ENCODE measurements around the gene PHGDH.

DNA sequence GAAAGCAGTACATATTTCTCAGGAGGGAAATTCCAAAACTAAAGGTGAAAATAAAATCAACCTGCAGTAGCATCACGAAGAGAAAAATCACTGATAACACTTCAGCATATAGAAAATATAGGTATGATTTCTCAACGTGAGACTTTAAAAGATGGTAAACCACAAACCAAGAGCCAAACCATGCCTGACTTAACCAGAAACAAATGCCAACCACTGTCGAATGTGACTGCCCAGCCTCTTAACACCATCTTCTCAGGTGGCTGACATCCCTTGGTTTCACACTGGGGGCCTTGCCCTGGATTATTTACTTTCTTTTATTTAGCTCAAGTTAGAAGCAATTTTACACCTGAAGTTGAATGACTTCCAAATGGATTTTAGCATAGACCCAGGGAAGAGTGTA lies 46.9 kb downstream of the PHGDH start:
- TF ChIP-seq, protein P1, sequence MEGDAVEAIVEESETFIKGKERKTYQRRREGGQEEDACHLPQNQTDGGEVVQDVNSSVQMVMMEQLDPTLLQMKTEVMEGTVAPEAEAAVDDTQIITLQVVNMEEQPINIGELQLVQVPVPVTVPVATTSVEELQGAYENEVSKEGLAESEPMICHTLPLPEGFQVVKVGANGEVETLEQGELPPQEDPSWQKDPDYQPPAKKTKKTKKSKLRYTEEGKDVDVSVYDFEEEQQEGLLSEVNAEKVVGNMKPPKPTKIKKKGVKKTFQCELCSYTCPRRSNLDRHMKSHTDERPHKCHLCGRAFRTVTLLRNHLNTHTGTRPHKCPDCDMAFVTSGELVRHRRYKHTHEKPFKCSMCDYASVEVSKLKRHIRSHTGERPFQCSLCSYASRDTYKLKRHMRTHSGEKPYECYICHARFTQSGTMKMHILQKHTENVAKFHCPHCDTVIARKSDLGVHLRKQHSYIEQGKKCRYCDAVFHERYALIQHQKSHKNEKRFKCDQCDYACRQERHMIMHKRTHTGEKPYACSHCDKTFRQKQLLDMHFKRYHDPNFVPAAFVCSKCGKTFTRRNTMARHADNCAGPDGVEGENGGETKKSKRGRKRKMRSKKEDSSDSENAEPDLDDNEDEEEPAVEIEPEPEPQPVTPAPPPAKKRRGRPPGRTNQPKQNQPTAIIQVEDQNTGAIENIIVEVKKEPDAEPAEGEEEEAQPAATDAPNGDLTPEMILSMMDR (conservative IDR thresholded peaks at IDR 0.05; ENCODE audit: low read depth, low read length), result no peak
- TF ChIP-seq EZH2 (IDR thresholded peaks at IDR 0.05; ENCODE audit: borderline replicate concordance, low read depth, low read length, poor library complexity, severe bottlenecking), result no peak

Measured in A673 (cell line).